Stimulated activated CD8-positive, alpha-beta memory T cell treated with anti-CD3 and anti-CD28 coated beads, Interleukin-12 subunit alpha, Interleukin-12 subunit beta, amount 100 ng/mL, for 1 hour (primary cell): ENCODE results near the gene FAM53B.

ENCODE experiments used
- DNase-seq: peaks from one replicate; pipeline ENCODE4 v3.0.0-alpha.2; 2020; ENCODE audit warnings: low read depth

FAM53B gene

DNA sequence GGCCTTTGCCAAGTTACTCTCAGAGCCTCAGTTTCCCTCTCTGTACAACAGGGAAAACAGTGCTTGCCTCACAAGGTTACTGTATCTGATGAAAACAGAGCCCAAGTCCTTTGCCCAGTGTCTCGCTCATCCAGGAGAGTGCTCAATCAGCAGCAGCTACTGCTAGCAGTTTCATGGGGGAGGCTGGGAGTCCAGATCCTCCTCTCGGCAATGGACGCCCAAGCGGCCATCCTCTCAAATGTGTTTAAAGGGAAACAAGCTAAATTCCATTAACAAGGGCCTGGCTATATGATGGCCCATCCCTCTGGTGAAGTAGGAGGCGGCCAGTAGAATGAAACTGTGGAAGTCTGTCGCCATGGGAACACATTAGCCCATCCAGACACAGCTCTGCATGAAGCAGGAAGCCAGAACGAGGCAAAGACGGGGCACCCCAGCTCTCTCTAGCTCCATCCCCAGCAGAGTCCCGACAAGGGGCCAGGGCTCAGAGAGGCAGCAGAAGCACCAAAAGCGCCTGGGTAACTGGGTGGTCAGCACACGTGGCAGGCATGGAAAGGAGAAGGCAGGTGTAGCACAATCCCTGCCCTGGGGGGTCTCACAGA lies 35.2 kb downstream of the FAM53B start:
- DNase-seq: no peak

DNA sequence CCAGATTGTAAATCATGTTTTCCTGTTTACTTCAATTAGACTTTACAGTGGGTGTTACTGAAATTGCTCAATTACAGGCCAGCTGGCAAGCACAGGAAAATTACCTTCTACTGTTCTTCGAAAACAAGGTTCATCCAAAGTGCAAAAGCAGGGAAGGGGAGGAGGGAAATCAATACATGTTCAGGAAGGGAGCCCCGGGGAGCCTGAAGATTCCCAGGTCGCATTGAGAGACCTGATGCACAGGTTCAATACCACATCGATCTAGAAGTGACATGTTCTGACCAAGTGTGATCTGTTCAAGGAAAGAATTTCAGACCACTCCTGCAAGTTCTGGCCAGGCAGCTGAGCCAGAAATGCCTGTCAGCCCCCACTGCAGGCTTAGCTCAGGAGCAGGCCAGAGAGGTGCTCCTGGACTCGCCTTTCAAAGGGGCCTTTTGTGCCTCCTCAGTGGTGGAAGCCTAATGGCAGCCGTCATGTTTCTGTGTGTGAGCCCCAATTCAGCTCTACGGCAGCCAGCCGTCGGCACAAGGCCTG lies 35.9 kb downstream of the FAM53B start:
- no peak for DNase-seq

DNA sequence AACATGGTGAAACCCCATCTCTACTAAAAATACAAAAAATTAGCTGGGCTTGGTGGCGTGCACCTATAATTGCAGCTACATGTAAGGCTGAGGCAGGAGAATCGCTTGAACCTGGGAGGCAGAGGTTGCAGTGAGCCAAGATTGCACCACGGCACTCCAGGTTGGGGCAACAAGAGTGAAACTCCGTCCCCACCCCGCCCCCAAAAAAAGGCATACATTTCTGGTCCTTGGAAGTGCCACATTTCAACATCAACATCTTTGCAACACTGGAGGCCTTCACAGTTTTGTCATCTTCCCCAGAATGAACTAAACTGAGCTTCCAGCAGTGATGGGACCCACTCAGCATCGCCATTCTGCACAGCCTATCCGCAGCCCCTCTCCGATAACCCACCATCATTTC lies 36.6 kb downstream of the FAM53B start:
- DNase-seq: no peak

DNA sequence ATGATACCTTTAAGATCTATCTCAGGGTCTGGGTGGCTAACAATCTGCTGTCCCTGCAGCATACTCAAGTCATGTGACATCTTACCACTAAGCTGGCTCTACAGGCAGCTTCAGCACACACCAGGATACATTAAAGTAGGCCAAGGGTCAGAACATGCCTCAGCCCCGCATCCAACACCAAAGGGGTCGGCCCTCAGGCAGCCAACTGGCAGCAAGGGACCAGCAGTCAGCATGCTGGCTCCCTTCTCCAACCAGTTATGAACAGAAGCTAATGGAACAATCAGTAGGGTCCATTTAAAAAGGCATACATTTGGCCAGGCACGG lies 37.1 kb downstream of the FAM53B start:
- no peak for DNase-seq

DNA sequence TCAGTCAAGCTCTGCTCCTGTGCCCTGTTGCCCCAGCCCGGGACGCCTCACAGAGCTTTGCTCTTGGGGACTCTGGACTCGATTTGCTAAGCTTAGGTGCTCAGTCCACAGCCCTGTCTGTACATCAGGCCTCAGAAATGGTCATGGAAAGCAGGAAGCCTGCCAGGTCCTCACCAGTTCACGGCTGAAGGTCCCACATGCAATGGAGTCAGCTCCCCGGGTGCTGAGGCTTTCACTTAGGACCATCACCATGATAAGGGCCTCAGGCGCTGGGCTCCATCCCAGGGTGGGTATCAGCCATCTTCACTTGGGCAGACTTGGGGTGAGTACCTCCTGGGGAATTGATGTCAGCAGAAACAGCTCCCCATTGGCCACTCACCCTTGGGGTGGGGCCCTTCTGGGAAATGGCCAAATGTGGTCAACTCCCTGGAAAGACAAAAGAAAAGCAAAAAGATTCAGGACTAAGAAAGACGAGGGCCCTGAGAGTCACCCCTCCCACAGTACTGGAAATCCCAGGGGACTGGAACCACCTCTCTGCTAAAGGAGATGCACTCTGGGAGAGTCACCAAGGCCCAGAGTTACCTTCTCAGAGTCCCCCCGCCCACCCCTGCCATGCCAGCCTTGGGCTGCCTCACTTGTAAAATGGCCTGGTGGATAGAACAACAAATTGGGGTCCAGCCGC lies 37.6 kb downstream of the FAM53B start:
- no peak for DNase-seq

DNA sequence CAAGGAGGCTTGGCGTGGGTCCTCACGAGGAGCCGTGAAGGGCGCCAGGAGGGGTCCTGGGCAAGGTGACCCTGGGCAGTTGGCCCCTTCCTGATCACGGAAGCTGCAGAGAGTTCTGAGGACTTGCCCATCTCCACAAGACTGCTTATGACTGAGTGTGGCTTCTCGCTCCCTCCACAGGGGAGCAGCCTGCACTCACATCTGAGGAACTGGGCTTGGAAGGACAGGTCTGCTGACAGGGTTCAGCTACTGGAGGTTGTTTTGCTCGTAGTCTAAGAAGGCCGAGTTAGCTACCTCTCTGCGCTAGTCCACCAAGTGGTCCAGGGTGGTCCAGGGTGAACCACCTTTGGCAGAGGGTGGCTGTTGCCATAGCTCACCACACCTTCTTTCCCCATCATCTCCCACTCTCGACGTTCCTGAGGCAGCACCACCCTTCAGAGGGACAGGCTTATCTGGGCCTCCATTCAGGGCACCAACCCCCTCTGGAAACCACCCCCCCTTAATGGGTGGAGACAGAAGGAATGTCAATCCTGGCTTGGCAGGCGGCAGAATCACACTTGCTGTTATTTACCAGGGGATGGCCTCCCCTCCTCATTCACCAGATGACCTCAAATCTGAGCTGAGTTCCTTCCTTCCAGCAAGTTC lies 38.2 kb downstream of the FAM53B start:
- no peak for DNase-seq

DNA sequence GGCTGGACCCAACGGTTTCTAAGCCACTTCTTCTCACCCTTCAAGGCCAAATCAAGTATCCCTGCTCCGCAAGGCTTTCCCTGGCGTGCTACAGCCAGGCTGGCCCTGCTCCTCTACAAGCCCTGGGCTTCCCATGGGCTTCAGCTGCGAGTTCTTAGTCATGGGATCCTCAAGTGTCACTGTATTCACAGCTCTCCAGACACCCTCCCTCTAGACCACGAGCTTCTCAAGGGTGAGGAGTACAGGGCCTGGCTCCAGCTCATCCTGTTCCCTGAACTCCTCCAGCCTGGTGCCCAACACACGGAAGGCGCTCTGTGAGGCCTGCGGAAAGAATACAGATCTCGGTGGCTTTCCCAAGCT lies 38.8 kb downstream of the FAM53B start:
- no peak for DNase-seq

DNA sequence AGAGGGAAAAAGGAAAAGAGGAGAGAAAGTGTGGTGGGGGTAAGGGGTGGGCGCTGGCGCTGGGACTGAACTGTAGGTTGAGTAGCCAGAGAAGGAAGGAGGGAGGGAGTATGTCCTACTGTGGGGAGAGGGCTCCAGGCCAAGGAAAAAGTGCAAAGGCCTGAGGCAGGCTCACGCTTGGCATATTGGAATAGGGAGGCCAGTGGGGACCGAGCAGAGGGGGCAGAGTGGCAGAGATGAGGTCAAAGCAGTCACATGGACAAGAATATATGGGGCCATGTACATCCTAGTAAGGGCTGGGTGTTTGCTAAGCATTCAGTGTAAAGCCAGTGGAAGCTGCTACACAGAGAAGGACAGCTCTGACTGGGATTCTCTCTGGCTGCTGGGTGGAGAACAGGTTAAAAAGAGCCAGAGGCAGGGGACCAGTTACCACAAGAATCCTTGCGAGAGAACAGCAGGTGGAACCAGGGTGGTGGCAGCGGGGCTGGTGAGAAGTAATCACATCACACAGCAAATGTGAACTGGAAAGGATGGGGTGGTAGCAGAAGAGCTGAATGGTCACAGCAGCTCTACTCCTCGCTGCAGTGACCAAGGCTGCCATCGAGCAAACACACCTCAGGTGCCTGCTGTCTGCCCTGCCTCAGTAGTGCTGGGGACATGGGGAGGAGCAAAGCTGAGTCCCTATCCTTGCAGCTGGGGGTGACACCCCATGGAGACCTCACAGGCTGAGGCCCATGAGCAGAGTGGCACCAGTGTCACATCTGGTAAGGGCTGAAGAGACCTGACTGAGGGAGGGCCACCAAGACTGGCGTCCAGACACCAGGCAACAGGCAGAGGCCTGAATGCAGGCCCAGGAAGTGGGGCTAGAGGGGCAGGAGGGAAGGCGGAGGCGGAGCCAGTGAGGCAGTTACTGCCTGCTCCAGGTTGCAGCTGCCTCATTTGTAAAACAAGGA lies 39.5 kb downstream of the FAM53B start:
- no peak for DNase-seq

DNA sequence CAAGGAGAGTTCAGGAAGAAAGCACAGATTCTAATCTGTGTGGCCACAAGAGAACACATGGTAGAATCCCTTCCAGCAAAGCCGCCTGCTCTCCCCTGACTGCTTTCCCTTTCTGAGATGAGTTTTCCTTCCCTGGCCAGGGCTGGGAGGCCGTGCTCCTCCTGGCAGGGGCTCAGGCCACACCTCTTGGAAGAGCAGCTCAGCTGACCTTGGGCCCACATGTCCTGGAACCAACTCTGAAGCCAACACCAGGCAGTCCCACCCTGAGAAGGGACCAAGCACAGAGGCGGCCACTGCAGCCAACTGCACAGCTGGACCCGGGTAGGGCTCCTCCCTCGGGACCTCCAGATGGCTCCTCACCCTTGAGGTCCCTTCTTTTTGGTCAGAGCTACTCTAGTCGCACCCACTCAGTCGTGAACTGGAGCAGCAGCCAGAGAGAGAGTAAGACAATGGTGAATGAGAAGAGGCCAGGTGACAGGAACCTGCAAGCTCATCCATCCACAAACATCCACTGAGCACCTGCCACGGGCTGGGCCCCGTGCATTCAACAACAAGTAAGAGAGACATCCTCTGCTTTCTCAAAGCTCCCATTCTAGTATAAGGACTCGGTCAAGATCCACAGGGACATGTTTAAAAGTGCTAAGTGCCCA lies 40.3 kb downstream of the FAM53B start:
- no peak for DNase-seq

DNA sequence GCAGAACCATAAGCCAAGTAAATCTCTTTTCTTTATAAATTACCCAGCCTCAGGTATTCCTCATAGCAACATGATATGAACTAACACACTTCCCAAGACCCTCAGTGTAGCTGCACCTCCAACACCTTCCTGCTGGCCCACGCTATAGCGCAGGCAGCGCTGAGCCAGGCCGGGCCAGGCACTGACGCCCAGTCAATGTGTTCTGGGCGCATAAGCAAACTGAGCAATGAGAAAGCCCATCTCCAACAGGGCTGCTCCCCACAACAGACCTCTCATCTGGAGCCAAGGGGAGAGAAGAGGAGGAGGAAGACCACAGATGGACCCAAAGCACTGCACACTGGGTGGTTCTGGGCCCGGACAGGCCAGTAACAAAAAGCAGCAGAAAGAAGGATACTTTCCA lies 40.8 kb downstream of the FAM53B start:
- no peak for DNase-seq

DNA sequence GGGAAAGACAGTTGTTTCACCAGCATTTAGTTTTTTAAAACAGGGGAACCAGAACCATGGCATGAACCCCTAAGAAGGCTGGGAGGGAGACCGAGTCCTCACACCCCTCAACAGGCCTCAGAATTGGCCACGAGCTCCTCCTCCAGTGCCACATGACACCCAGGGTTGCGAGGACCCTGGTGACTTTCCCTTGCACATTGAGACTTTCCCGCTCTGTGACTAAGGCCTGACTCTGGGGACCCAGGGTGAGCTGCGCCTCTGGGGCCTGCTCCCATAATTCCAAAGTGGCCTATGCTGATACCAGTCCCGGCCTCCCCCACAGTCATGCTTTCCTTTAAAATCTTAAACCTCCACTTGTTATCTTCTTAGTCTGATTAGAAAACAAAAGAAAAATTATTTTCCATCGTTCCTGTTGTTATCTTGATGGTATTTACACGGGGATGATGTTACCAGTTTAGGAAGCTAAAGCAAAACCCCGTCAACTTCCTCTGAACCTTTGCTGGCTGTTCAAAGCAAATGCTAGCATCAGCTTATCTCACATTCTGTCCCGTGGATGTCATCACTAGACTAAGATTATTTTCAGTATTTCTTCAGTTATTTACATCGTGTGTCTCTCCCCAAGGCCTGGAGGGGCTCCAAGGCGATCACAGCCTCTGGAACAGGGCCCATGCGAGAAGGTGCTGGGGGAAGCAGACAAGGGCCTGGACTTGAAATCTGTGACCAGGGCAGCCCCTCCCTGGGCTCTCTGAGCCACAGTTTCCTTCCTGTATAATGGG lies 42.1 kb downstream of the FAM53B start:
- DNase-seq: no peak

DNA sequence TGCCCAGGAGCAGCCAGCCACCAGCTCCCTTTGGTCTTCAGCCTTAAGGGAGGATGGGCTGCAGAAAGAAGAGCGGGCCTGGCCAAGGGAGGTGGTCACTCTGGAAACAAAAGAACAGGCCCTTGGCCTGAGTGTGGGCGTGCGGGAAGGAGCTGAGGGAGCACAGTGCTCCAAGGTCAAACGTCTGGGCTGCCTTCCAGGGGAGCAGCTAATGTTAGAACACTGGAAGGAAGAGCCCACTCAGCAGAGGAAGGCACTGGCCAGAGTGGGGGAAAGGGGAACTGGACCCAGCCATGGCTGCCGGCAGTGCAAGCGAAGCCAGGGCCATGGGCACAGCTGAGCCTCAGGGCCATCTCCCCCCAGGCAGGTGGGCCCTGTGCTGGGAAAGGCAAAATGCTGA lies 42.7 kb downstream of the FAM53B start:
- no peak for DNase-seq

DNA sequence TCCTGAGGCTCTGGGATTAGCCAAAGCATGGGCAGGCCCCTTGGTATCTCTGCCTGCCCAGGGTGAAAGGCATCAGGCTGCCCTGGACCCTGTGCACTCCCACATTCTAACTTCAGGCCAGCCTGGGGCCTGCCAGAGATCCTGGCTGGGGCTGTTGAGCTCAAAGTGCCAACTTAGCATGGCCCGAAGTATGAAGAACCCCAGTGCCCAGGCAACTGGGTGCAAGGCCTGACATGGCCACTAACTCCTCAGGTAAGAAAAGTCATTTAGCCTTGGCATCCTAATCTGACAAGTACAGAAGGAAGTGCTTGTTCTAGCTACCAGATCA lies 43.2 kb downstream of the FAM53B start:
- no peak for DNase-seq

DNA sequence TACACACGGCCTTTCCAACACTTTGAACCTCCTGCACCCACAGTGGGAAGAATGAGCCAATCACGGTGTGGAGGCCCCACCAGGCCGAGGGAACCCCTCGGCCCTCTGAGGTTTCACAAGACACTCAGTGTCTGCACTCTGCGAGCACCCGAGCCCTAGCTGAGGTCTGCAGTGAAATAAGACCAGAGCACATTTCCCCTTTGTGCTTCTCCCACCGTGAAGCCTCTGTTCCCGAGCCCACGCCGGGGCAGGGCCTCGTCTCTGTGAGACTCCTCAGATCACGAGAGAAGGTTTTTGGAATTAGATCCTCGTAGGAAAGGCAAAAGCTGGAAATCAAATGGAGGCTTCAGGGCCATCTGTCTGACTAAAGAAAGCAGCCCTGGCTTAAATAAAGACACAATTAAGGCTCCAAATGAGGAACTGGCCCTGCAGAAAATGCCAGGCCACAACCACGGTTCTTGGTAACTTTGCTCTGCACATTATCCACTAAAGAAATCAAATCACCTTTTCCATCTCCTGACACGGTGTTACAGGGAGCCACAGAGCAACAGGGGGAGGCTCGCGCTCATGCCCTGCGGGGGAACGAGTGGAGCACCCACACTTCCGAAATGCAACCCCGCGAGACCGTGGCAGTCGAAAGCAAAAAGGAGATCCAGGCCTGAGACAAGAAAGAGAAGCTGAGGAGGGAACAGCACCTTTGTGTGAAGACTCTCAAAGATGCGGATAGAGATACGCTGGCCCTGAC lies 43.7 kb downstream of the FAM53B start:
- DNase-seq: no peak

DNA sequence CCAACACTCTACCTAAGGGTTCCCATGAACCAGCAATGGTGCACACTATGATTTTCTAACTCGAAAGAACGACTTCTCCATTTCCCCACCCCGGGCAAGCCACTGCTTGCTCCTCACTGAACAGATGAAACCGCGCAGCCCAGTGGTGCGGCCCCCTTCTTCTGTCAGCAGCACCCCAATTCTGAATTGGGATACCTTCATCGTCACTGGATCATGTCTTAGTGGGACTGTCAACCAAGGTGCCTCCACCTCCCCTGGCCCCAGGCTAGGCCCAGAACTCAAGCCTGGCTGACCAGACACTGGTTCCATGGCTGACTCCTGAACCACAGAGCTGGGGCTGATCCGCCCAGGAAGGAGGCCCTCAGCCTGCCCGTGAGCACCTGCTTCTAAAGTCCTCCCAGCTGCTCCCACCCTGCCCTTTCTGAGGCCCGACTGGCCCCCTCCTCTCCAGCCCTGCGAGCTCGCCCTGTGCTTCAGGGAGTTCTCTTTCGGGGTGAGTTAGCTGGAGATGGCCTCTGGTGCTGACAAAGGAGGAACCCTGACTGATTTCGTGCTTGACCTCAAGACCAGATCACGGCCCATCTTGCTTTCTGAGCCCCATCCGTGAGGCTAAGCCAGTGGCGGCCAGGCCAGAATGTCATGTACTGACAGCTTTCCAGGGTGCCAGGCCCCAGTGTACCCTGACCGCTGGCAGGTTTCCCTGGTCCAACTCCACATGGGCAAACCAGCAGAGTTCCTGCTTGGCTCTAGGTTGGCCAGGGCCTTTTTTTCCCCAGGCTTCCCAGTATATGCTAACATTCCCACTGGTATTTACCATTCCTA lies 44.5 kb downstream of the FAM53B start:
- DNase-seq: no peak

DNA sequence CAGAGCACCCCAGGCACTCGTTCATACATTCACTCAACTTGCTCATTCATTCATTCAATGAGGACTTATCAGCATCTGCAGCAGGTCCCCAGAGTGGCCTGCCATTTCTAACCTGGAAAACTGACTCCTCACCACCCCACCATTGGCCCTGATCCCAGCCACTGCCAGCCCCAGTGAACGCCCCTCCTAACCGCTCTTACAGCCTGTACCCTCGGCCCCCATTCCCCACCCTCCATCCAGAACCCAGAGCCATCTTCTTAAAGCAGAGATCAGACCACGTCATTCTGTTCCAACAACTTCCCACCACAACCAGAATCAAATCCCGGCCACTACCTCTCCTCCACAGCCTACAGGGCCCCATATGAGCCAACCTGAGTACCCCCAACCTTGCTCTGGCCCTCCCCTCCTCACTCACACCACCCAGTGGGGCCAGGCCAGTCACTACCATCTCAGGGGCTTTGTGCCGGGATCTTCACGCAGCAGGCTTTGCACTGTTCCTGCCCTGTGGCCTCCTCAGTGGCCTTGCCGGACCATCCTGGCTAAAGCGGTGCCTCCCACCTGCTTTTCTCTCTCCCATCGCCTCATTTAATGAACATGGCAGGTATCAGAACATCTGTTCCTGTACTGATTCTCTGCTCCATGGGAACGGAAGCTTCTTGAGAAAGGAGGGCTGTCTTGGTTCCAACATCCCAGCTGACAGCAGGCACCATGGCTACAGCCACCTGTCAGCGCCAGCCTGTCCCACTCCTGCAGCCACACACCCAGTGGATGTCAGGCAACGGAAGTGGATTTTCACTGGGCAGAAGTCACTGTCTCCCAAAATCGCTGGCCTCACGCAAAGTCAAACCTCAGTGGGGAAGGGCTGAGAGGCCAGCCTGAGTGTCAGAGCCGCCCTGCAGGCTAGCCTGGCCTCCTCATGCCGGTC lies 45.4 kb downstream of the FAM53B start:
- DNase-seq: no peak

DNA sequence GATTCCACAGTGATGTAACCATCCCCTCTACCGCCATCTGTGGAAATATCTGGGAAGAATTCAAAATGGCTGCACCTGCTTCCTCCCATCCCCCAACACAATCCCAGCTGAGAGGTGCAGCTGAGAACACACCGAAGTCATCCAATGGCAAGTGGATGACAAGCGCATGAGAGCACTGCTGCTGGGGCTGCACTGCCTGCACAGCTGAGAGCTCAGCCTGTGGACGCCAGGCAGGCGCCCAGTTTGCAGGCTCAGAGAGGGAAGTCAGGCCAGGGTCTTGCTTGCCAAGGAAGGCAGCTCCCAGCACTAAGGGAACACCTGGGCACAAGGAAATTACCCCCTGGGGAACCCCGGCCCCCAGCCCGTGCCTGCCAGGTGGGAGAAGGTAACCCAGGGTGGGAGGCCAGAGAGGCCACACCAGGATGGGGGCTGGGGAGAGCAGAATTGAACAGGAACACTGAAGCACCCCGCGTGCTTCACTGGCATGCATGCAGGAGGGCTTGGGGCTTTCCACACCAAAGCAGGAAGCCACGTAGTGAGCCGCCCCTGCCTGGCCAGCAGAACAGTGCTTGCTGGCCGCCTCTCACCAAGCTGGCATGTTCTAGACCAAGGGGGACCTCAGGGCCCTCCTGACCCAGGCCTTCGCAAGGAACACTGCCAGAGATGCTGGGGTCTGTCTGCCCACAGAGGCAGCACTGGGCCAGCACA lies 46.2 kb downstream of the FAM53B start:
- no peak for DNase-seq

DNA sequence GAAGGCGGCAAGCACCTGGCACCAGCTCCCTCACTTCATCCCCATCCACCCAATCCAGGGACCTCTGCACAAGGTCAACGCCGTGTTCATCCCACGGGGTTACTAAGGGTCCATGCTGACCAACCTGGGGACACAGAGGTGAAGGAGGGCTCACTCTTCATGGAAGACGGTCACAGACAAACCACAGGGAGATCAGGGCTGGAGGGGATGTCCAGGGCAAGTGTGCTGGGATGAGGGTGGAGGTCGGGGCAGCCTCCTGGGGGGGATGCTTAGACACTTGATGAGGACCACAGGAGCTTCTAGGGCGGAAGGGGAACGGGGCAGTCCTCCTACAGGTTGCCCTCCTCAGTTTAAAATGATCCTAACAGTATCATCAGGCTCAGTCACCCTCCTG lies 46.7 kb downstream of the FAM53B start:
- DNase-seq: no peak
